H1 (cell line): ENCODE data around the gene TPRA1. TPM values are rescaled to one million over a fixed set of nuclear protein-coding genes. Genes with fewer than 3 reads are reported as not detected.
A peak's percentile ranks its signal among the peaks of the same experiment; 100 is the strongest.

Source experiments
- CTCF ChIA-PET: fragments of 300-600 bp; sonication (Branson Sonifier 250); formaldehyde crosslinking; loops from one replicate; lab custom pipeline; 2021; ENCODE audit not compliant: partially characterized antibody; lab: Charles Lee
- POLR2A ChIA-PET: fragments of 300-600 bp; sonication (Branson Sonifier 250); formaldehyde crosslinking; loops from one replicate; lab custom pipeline; 2021; ENCODE audit warnings: inconsistent platforms; ENCODE audit not compliant: partially characterized antibody; lab: Charles Lee
- DNase-seq, 2 experiments: peaks; one replicate each; pipeline versions ENCODE4 v3.0.0 to v3.0.0-alpha.2; 2010 to 2022; ENCODE audit warnings: low spot score in 2 of 2, low read depth in 1 of 2, mixed read lengths in 1 of 2
- FAIRE-seq: peaks from 2 replicates; lab custom pipeline; 2011; peaks lifted over from hg19 to GRCh38; lab: Jason Lieb, UNC
- H2AFZ ChIP-seq: 2 replicates; pipeline ENCODE4 v1.8.1; 2012; ENCODE audit warnings: low read length, inconsistent platforms
- H2AK5ac ChIP-seq: 2 replicates; pipeline ENCODE4 v1.6.1; 2013; ENCODE audit warnings: low read depth, low read length
- H2BK120ac ChIP-seq: replicated peaks from 2 replicates; pipeline ENCODE3; 2013; ENCODE audit warnings: low read depth, low read length, inconsistent platforms
- H2BK12ac ChIP-seq: 2 replicates; pipeline ENCODE4 v1.6.1; 2013; ENCODE audit warnings: low read depth, low read length
- H2BK15ac ChIP-seq: 2 replicates; pipeline ENCODE4 v1.6.1; 2013; ENCODE audit warnings: low read length
- H2BK20ac ChIP-seq: 2 replicates; pipeline ENCODE4 v1.6.1; 2013; ENCODE audit warnings: low read length
- H2BK5ac ChIP-seq: 2 replicates; pipeline ENCODE4 v1.6.1; 2013; ENCODE audit warnings: low read depth, low read length
- H3K14ac ChIP-seq: 2 replicates; pipeline ENCODE4 v1.6.1; 2013; ENCODE audit warnings: inconsistent platforms; ENCODE audit not compliant: insufficient read length
- H3K18ac ChIP-seq: 2 replicates; pipeline ENCODE4 v1.6.1; 2013; ENCODE audit warnings: low read length; ENCODE audit errors: extremely low read depth
- H3K23ac ChIP-seq: 2 replicates; pipeline ENCODE4 v1.6.1; 2013; ENCODE audit warnings: inconsistent platforms; ENCODE audit not compliant: insufficient read length
- H3K23me2 ChIP-seq: 2 replicates; pipeline ENCODE4 v1.6.1; 2013; ENCODE audit warnings: low read depth, low read length
- H3K27ac ChIP-seq: 2 replicates; pipeline ENCODE4 v1.6.1; 2011; ENCODE audit warnings: low read depth, low read length, inconsistent platforms
- H3K27me3 ChIP-seq, 4 experiments: replicated peaks in 1 of 4; 1 replicate in 1 of 4; 2 replicates in 3 of 4; pipeline versions ENCODE4 v1.6.1 to v1.8.1; 2011 to 2013; ENCODE audit warnings: low read length in 3 of 4, mild to moderate bottlenecking in 3 of 4, inconsistent platforms in 2 of 4, mixed read lengths in 2 of 4, moderate library complexity in 1 of 4; ENCODE audit not compliant: control insufficient read depth in 3 of 4, insufficient read depth in 3 of 4; ENCODE audit errors: extremely low read depth in 1 of 4
- H3K36me3 ChIP-seq, 4 experiments: 2 replicates each; pipeline versions ENCODE4 v1.6.1 to v1.8.1; 2011 to 2013; ENCODE audit warnings: mild to moderate bottlenecking in 4 of 4, low read length in 3 of 4, moderate library complexity in 2 of 4, control low read depth in 1 of 4, inconsistent platforms in 1 of 4; ENCODE audit not compliant: insufficient read depth in 4 of 4, control insufficient read depth in 2 of 4
- H3K4ac ChIP-seq: replicated peaks from 2 replicates; pipeline ENCODE3; 2013; ENCODE audit warnings: low read length, low read depth, mixed read lengths, inconsistent platforms; ENCODE audit not compliant: insufficient read length
- H3K4me1 ChIP-seq, 4 experiments: replicated peaks in 1 of 4; 1 replicate in 1 of 4; 2 replicates in 3 of 4; pipeline versions ENCODE4 v1.6.1 to v1.8.1; 2011 to 2013; ENCODE audit warnings: low read length in 3 of 4, inconsistent platforms in 2 of 4, mixed read lengths in 1 of 4; ENCODE audit not compliant: insufficient read depth in 4 of 4, control insufficient read depth in 3 of 4
- H3K4me2 ChIP-seq, 2 experiments: 2 replicates each; pipeline versions ENCODE4 v1.6.1 to v1.8.1; 2011 to 2013; ENCODE audit warnings: low read depth in 2 of 2, low read length in 2 of 2, control low read depth in 1 of 2, inconsistent platforms in 1 of 2, mild to moderate bottlenecking in 1 of 2; ENCODE audit not compliant: insufficient read depth in 1 of 2
- H3K4me3 ChIP-seq, 4 experiments: fragments of 200-600, 300-600 bp in 1 of 4; sonication (generic), shearing (Covaris generic), sonication (Bioruptor Twin) in 1 of 4; 2 replicates each; pipeline versions ENCODE4 v1.5.1 to v1.8.1; 2011 to 2016; ENCODE audit warnings: low read length in 4 of 4, low read depth in 3 of 4, control low read depth in 2 of 4, inconsistent platforms in 2 of 4, mild to moderate bottlenecking in 2 of 4, mixed read lengths in 1 of 4, moderate library complexity in 1 of 4; ENCODE audit not compliant: insufficient read depth in 2 of 4; ENCODE audit errors: extremely low read depth in 1 of 4
- H3K56ac ChIP-seq: replicated peaks from 2 replicates; pipeline ENCODE3; 2013; ENCODE audit warnings: low read depth, mild to moderate bottlenecking, mixed read lengths, low read length, inconsistent platforms; ENCODE audit not compliant: insufficient read length
- H3K79me1 ChIP-seq: 2 replicates; pipeline ENCODE4 v1.6.1; 2013; ENCODE audit warnings: low read depth, low read length, control low read depth
- H3K79me2 ChIP-seq, 2 experiments: 2 replicates each; pipeline versions ENCODE4 v1.6.1 to v1.8.1; 2012 to 2013; ENCODE audit warnings: low read length in 2 of 2, mild to moderate bottlenecking in 2 of 2, inconsistent platforms in 1 of 2; ENCODE audit not compliant: insufficient read depth in 2 of 2, control insufficient read depth in 1 of 2
- H3K9ac ChIP-seq, 4 experiments: replicated peaks in 1 of 4; 1 replicate in 1 of 4; 2 replicates in 3 of 4; pipeline versions ENCODE4 v1.6.1 to v1.8.1; 2011 to 2013; ENCODE audit warnings: low read depth in 3 of 4, low read length in 3 of 4, control low read depth in 2 of 4, mild to moderate bottlenecking in 2 of 4, moderate library complexity in 2 of 4, inconsistent platforms in 1 of 4; ENCODE audit errors: extremely low read depth in 1 of 4
- H3K9me3 ChIP-seq, 2 experiments: 2 replicates each; pipeline versions ENCODE4 v1.6.1 to v1.8.1; 2012 to 2013; ENCODE audit warnings: mild to moderate bottlenecking in 2 of 2, moderate library complexity in 2 of 2, control low read depth in 1 of 2, inconsistent platforms in 1 of 2, low read depth in 1 of 2, low read length in 1 of 2, mixed read lengths in 1 of 2; ENCODE audit not compliant: insufficient read depth in 2 of 2
- H4K20me1 ChIP-seq, 2 experiments: replicated peaks in 1 of 2; 2 replicates each; pipeline versions ENCODE3 to v1.8.1; 2011 to 2013; ENCODE audit warnings: inconsistent platforms in 2 of 2, low read length in 2 of 2, mild to moderate bottlenecking in 1 of 2; ENCODE audit not compliant: insufficient read depth in 2 of 2, control insufficient read depth in 1 of 2
- H4K5ac ChIP-seq: 2 replicates; pipeline ENCODE4 v1.6.1; 2013; ENCODE audit warnings: low read length, low read depth, mixed read lengths, inconsistent platforms; ENCODE audit not compliant: insufficient read length
- H4K8ac ChIP-seq: 2 replicates; pipeline ENCODE4 v1.8.0; 2013; ENCODE audit warnings: mild to moderate bottlenecking, moderate library complexity, low read length, inconsistent platforms; ENCODE audit not compliant: insufficient read depth; ENCODE audit errors: extremely low read depth
- H4K91ac ChIP-seq: replicated peaks from 2 replicates; pipeline ENCODE3; 2013; ENCODE audit warnings: low read length, mixed read lengths, inconsistent platforms; ENCODE audit not compliant: insufficient read length
- RFX5 ChIP-seq: IDR thresholded peaks from 2 replicates; pipeline ENCODE4 v1.6.1; 2011; ENCODE audit warnings: low read depth, low read length, improper control_type of control experiment, borderline replicate concordance
- SIN3A ChIP-seq, 2 experiments: IDR thresholded peaks in 1 of 2; conservative IDR thresholded peaks in 1 of 2; 2 replicates each; pipeline ENCODE4 v1.6.1; 2011 to 2012; ENCODE audit warnings: low read length in 2 of 2, improper control_type of control experiment in 1 of 2, low read depth in 1 of 2, mild to moderate bottlenecking in 1 of 2
- TCF12 ChIP-seq: IDR thresholded peaks from 2 replicates; pipeline ENCODE4 v1.6.1; 2011; ENCODE audit warnings: low read depth, mild to moderate bottlenecking, low read length
- WGBS, 2 experiments: shearing (Covaris generic) in 1 of 2; methylation state at CpG; one replicate each; pipeline versions ENCODE4 v1.1.6 to v1.1.7; 2013 to 2015; ENCODE audit warnings: low lambda C conversion rate in 2 of 2, mixed read lengths in 2 of 2, inconsistent platforms in 1 of 2, low coverage in 1 of 2, missing lambda C conversion rate in 1 of 2; ENCODE audit not compliant: insufficient replicate concordance in 2 of 2, insufficient coverage in 1 of 2, insufficient read length in 1 of 2; ENCODE audit errors: extremely low coverage in 1 of 2, missing lambda C conversion rate in 1 of 2; 5-methylcytosine and 5-hydroxymethylcytosine counted together
- polyA plus RNA-seq, 7 experiments: library from polyadenylated mRNA; depleted of rRNA in 3 of 7; stranded (reverse) in 5 of 7; unstranded in 2 of 7; fragments of >200 nt in 5 of 7; fragments of 200-250 nt in 2 of 7; gene quantifications; 1 replicate in 5 of 7; 2 replicates in 1 of 7; 4 replicates in 1 of 7; pipeline versions ENCODE4 v1.2.1 to v1.2.3, GENCODE V29; 2011 to 2013; ENCODE audit warnings: missing spikeins in 2 of 7, mixed read lengths in 2 of 7
- total RNA-seq: library from RNA; stranded (reverse); fragmentation: NEBNext Ultra II Directional; extraction: Animal tissue kit (Norgen Biotek cat#: 25700); gene quantifications from 2 replicates; pipeline ENCODE4 v1.2.1, GENCODE V29; 2021

TPRA1 gene
- total and polyA plus RNA-seq, 2 of the 8 experiments (the other 6 are each of a cell fraction or from before 2014, with no cell fraction given): 18.8 to 38.5 TPM

GRCh38 chr3:127524296-127524896 lies 66.1 kb downstream of the TPRA1 start:
- DNase-seq (peak in 1 of 2 experiments; percentile 56), FAIRE-seq (no peak)
- H2BK20ac ChIP-seq: no peak overlapping the region
- no peak overlapping the region for H3K4ac ChIP-seq
- H2BK12ac ChIP-seq: no peak overlapping the region
- no peak overlapping the region for H3K27ac ChIP-seq
- ChIA-PET CTCF (interaction anchor here (1.0 kb wide), 1 partner anchor 45 kb away, joined by 3 read pairs; no protein-coding TSS in a partner anchor), POLR2A (no interaction called here)
- no peak overlapping the region for H4K91ac ChIP-seq
- no peak overlapping the region for H4K8ac ChIP-seq
- no peaks in the 10 kb centered on the region for H3K4me1 ChIP-seq
- no peak overlapping the region for H4K5ac ChIP-seq
- H3K56ac ChIP-seq: no peak overlapping the region
- no peak overlapping the region for H2BK15ac ChIP-seq
- H3K36me3 ChIP-seq: no peaks in the 10 kb centered on the region
- TF ChIP-seq RFX5 (peak; percentile 23; the same call in 1 of the 2 replicates), TCF12 (no peak), SIN3A (conservative IDR thresholded peaks at IDR 0.05 in 1 of 2, IDR thresholded peaks at IDR 0.05 in 1 of 2; ENCODE audit: low read depth in 1 of 2, low read length in 2 of 2) (0 out of 4 replicates have a peak, but pooled peaks of 1 of the 2 experiments have one; percentile 35)
- no peak overlapping the region for H2BK5ac ChIP-seq
- H3K4me3 ChIP-seq: no peak overlapping the region
- H2AFZ ChIP-seq: no peak overlapping the region
- H3K9ac ChIP-seq: no peak overlapping the region
- WGBS, 2 experiments: 76% methylated on average over 10 of the region's 13 CpGs; no CpG with 5 or more reads in 1 of the 2 experiments
- no peaks in the 10 kb centered on the region for H3K79me2 ChIP-seq
- no peak overlapping the region for H3K23ac ChIP-seq
- H3K79me1 ChIP-seq: no peaks in the 10 kb centered on the region
- H2BK120ac ChIP-seq: no peak overlapping the region
- H3K18ac ChIP-seq: no peak overlapping the region
- H2AK5ac ChIP-seq: no peak overlapping the region
- H3K9me3 ChIP-seq: 0 out of 4 replicates have a peak, but pooled peaks cover 0 to 2% of the 10 kb centered on the region in 2 experiments
- H3K27me3 ChIP-seq: no peaks in the 10 kb centered on the region
- H4K20me1 ChIP-seq: no peaks in the 10 kb centered on the region
- H3K4me2 ChIP-seq: no peak overlapping the region
- H3K23me2 ChIP-seq: no peaks in the 10 kb centered on the region
- no peak overlapping the region for H3K14ac ChIP-seq
